Neural crest cell (in vitro differentiated cells): ENCODE data around the gene CELF4. TPM values are rescaled to one million over a fixed set of nuclear protein-coding genes. Genes with fewer than 3 reads are reported as not detected.

Experiments
- DNase-seq: peaks from one replicate; pipeline ENCODE4 v3.0.0; 2021; ENCODE audit warnings: low read depth, mixed read lengths, low spot score
- H3K27ac Mint-ChIP-seq: one replicate; pipeline ENCODE4 v1.8.0; 2021; ENCODE audit warnings: mild to moderate bottlenecking, mixed read lengths; ENCODE audit not compliant: unreplicated experiment
- H3K27me3 Mint-ChIP-seq: 2 replicates; pipeline ENCODE4 v1.8.0; 2021; ENCODE audit warnings: low read depth, mild to moderate bottlenecking, mixed read lengths
- H3K36me3 Mint-ChIP-seq: 2 replicates; pipeline ENCODE4 v1.8.0; 2021; ENCODE audit warnings: low read depth, mild to moderate bottlenecking, mixed read lengths
- H3K4me1 Mint-ChIP-seq: 2 replicates; pipeline ENCODE4 v1.8.0; 2021; ENCODE audit warnings: mixed read lengths
- H3K4me3 Mint-ChIP-seq: one replicate; pipeline ENCODE4 v1.8.0; 2021; ENCODE audit warnings: mild to moderate bottlenecking, mixed read lengths
- H3K9me3 Mint-ChIP-seq: 2 replicates; pipeline ENCODE4 v1.8.0; 2021; ENCODE audit warnings: mixed read lengths
- total RNA-seq: library from RNA; stranded (reverse); gene quantifications from 2 replicates; pipeline ENCODE4 v1.2.1, GENCODE V29; 2021
- TF ChIP-seq, protein P1 (sequence below): fragments of 200-600 bp; sonication (generic); conservative IDR thresholded peaks from 2 replicates; pipeline ENCODE4 v1.5.0; 2021; ENCODE audit warnings: antibody characterized with exemption, mild to moderate bottlenecking

The CELF4 gene
- total RNA-seq, 1 donor from 2014 or later: 1.9 TPM

GRCh38 chr18:37481491-37481890, 84.1 kb downstream of the CELF4 start:
- H3K4me1 Mint-ChIP-seq: peaks cover 18% of the 10 kb centered on the region

DNA sequence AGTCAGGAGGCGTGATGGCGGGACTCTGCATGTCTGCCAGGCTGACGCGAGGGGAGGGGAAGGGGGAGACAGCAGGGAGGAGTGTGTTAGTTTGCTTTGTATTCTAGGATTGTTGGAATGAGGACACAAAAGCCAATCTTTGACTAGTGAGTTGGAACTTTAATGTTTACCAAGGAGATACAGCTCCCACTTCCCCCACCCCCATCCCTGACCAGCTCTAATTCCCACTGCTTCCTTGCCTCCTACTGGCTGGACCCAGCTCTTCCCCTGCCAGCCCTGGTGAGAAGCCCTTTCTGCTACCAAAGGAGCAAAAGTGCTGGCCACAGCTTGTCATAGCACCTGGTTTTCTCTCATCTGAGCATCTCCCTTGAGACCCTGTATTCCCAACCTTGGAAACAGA, 84.5 kb downstream of the CELF4 start:
- Mint-ChIP-seq H3K4me1 (peaks cover 22% of the 10 kb centered on the region), H3K27ac (no peak overlapping the region), H3K27me3 (peaks cover 75% of the 10 kb centered on the region), H3K9me3 (no peaks in the 10 kb centered on the region), H3K4me3 (no peak overlapping the region), H3K36me3 (no peaks in the 10 kb centered on the region)
- no peak for DNase-seq
- TF ChIP-seq, protein P1, sequence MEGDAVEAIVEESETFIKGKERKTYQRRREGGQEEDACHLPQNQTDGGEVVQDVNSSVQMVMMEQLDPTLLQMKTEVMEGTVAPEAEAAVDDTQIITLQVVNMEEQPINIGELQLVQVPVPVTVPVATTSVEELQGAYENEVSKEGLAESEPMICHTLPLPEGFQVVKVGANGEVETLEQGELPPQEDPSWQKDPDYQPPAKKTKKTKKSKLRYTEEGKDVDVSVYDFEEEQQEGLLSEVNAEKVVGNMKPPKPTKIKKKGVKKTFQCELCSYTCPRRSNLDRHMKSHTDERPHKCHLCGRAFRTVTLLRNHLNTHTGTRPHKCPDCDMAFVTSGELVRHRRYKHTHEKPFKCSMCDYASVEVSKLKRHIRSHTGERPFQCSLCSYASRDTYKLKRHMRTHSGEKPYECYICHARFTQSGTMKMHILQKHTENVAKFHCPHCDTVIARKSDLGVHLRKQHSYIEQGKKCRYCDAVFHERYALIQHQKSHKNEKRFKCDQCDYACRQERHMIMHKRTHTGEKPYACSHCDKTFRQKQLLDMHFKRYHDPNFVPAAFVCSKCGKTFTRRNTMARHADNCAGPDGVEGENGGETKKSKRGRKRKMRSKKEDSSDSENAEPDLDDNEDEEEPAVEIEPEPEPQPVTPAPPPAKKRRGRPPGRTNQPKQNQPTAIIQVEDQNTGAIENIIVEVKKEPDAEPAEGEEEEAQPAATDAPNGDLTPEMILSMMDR: no peak

More at GRCh38 chr18:37481491-37481890, 84.1 kb downstream of the CELF4 start:
- no peak overlapping the region for H3K27ac Mint-ChIP-seq
- no peaks in the 10 kb centered on the region for H3K36me3 Mint-ChIP-seq
- H3K27me3 Mint-ChIP-seq: peaks cover 76% of the 10 kb centered on the region
- no peak for DNase-seq
- no peak overlapping the region for H3K4me3 Mint-ChIP-seq
- TF ChIP-seq, protein P1: no peak
- no peaks in the 10 kb centered on the region for H3K9me3 Mint-ChIP-seq

DNA sequence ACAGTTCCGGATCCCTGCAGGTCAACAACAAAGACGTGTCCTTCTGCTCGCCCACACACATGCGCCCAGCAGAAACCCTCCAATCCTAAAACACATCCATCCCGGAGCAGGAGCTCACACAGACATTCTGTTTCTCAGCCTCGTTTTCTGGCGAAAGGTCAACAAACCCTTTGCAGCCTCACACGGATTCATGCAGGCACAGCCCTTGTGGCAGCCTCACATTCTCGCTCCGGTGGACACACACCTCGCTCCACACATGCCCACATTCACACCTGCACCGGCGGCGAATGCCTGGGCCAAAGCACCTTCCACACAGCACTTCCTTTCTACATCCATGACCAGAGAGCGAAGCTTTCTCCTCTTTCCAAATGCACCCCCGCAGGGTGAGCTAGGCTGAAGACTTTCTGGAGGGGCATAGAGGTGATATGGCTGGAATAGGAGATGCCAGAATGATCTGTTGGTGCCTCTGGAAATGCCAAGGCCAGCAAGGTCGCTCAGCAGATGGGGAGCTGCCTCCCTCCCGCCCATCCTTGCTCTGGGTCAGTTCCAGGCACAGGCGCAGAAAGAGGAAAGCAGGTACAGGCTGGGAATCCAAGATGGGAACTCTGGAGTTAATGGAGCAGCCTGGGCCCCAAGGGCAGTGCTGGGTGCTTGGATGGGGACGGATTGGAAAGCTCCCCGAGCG, 88.8 kb downstream of the CELF4 start:
- TF ChIP-seq, protein P1: no peak
- no peaks in the 10 kb centered on the region for H3K36me3 Mint-ChIP-seq
- no peak overlapping the region for H3K4me3 Mint-ChIP-seq
- no peak for DNase-seq
- no peaks in the 10 kb centered on the region for H3K9me3 Mint-ChIP-seq
- H3K27ac Mint-ChIP-seq: no peak overlapping the region
- peaks cover 12% of the 10 kb centered on the region for H3K4me1 Mint-ChIP-seq
- peaks cover 37% of the 10 kb centered on the region for H3K27me3 Mint-ChIP-seq

DNA sequence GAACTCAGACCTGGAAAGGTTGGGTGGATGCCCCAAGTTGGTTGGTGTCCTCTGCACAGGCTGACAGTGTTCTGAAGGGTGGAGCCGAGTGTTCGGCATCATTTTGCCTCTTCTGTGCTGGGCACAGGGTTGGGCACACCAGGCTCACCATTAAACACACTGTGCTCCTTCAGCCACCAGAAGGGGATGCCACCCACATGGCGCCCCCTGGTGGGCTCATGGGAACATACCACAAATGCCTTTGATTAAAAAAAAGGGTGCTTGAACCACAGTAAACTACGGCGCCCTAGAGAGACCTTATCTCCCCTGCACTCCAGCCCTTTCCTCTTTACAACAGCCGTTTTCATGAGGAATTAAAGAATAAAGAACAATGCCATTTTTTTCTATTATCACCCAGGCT, 89.4 kb downstream of the CELF4 start:
- Mint-ChIP-seq H3K27me3 (peaks cover 33% of the 10 kb centered on the region), H3K27ac (no peak overlapping the region), H3K36me3 (no peaks in the 10 kb centered on the region), H3K9me3 (no peaks in the 10 kb centered on the region), H3K4me3 (no peak overlapping the region), H3K4me1 (peaks cover 12% of the 10 kb centered on the region)
- TF ChIP-seq, protein P1: peak; percentile 77
- DNase-seq: peak; percentile 33

DNA sequence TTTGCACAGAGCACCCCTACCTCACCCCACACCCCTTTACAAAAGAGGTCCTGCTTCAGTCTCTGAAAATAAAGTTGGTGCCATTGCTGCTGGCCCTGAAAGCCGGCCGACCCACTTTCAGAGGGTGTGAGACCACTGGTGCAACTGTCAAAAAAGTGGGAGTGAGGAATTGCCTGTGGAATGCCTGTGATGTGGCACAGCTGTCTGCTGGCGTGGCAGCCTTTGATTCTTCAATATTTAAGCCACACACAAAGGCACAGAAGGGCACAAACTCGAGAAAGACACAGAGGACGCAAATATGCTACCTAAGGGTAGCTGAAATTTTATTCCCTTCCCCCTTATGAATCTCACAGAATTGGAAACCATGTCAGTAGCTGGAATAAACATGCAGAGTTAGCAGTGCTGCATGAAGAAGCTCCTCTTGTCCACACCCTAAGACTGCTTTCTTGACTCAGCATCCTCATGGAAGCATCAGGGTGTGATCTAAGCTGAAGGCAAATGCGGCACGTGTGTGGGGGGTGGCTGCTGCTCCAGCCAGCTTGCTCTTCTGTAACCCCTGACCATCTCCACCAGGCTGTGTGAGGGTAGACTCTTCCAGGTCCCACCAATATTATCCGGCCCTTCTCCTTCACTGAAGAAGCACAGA, 92.3 kb downstream of the CELF4 start:
- DNase-seq: no peak
- H3K27me3 Mint-ChIP-seq: peaks cover 15% of the 10 kb centered on the region
- H3K27ac Mint-ChIP-seq: no peak overlapping the region
- no peaks in the 10 kb centered on the region for H3K9me3 Mint-ChIP-seq
- TF ChIP-seq, protein P1: no peak
- peaks cover 6% of the 10 kb centered on the region for H3K4me1 Mint-ChIP-seq
- H3K36me3 Mint-ChIP-seq: no peaks in the 10 kb centered on the region
- no peak overlapping the region for H3K4me3 Mint-ChIP-seq
